GM19452 (cell line): Measurements from ENCODE around the gene SCRN3.
"Not testable (repeated sequence)": the region's sequence is repeated elsewhere in the genome, so short reads cannot be mapped to it uniquely, and the experiment has no call there.

ENCODE experiments used
- ATAC-seq: cut with Tn5 transposase; IDR thresholded peaks from one replicate; pipeline ENCODE4 v1.9.1; 2021; ENCODE audit not compliant: unreplicated experiment

The SCRN3 gene

GRCh38 chr2:174400853-174401252 lies 5.3 kb downstream of the SCRN3 start:
- no peak for ATAC-seq

GRCh38 chr2:174403628-174404027 lies 8.1 kb downstream of the SCRN3 start:
- no peak for ATAC-seq

GRCh38 chr2:174410039-174410438 lies 14.5 kb downstream of the SCRN3 start:
- ATAC-seq = not testable (repeated sequence)

GRCh38 chr2:174412256-174412655 lies 16.7 kb downstream of the SCRN3 start:
- ATAC-seq = no peak

- no peak for ATAC-seq
Measured at GRCh38 chr2:174428214-174428613, 32.7 kb downstream of the SCRN3 start.

GRCh38 chr2:174430066-174430465 lies 34.5 kb downstream of the SCRN3 start:
- ATAC-seq = no peak

GRCh38 chr2:174431902-174432301 lies 36.4 kb downstream of the SCRN3 start:
- no peak for ATAC-seq

- no peak for ATAC-seq
Measured at GRCh38 chr2:174436351-174436750, 40.8 kb downstream of the SCRN3 start.

- ATAC-seq = no peak
Measured at GRCh38 chr2:174438146-174438886, 42.8 kb downstream of the SCRN3 start.

GRCh38 chr2:174439323-174439722 lies 43.8 kb downstream of the SCRN3 start:
- no peak for ATAC-seq

- no peak for ATAC-seq
Measured at GRCh38 chr2:174439950-174440349, 44.4 kb downstream of the SCRN3 start.

- no peak for ATAC-seq
Measured at GRCh38 chr2:174442546-174443510, 47.3 kb downstream of the SCRN3 start.

GRCh38 chr2:174444761-174445160 lies 49.2 kb downstream of the SCRN3 start:
- no peak for ATAC-seq

GRCh38 chr2:174445248-174445647 lies 49.7 kb downstream of the SCRN3 start:
- no peak for ATAC-seq

- ATAC-seq = no peak
Measured at GRCh38 chr2:174446531-174446930, 51.0 kb downstream of the SCRN3 start.

- ATAC-seq = no peak
Measured at GRCh38 chr2:174449033-174449432, 53.5 kb downstream of the SCRN3 start.

GRCh38 chr2:174450021-174450816 lies 54.7 kb downstream of the SCRN3 start:
- no peak for ATAC-seq

- ATAC-seq = no peak
Measured at GRCh38 chr2:174454566-174454965, 59.0 kb downstream of the SCRN3 start.

- ATAC-seq = no peak
Measured at GRCh38 chr2:174461221-174461620, 65.7 kb downstream of the SCRN3 start.

- ATAC-seq = no peak
Measured at GRCh38 chr2:174465327-174465726, 69.8 kb downstream of the SCRN3 start.

- ATAC-seq = no peak
Measured at GRCh38 chr2:174473796-174474195, 78.3 kb downstream of the SCRN3 start.
